Liver (tissue), 9 donors: ENCODE results near the gene GPBP1. TPM values are rescaled to one million over a fixed set of nuclear protein-coding genes. Genes with fewer than 3 reads are reported as not detected.

Experiments used
- DNase-seq: peaks from one replicate; pipeline ENCODE4 v3.0.0-alpha.2; 2017; ENCODE audit warnings: low spot score
- H3K27ac ChIP-seq, 2 donors: one replicate each; pipeline ENCODE4 v1.7.0; 2013; ENCODE audit warnings: inconsistent platforms in 2 of 2, low read length in 2 of 2, control low read depth in 1 of 2, low read depth in 1 of 2, mild to moderate bottlenecking in 1 of 2
- H3K27me3 ChIP-seq, 4 donors: one replicate each; pipeline versions ENCODE4 v1.6.1 to v1.7.0; 2013; ENCODE audit warnings: low read length in 3 of 4, inconsistent platforms in 1 of 4, mild to moderate bottlenecking in 1 of 4, moderate library complexity in 1 of 4; ENCODE audit not compliant: control insufficient read depth in 4 of 4, insufficient read depth in 4 of 4
- H3K36me3 ChIP-seq, 4 donors: one replicate each; pipeline versions ENCODE4 v1.6.1 to v1.7.0; 2013; ENCODE audit warnings: low read length in 3 of 4, mild to moderate bottlenecking in 3 of 4, low read depth in 1 of 4, moderate library complexity in 1 of 4; ENCODE audit not compliant: control insufficient read depth in 4 of 4, insufficient read depth in 3 of 4
- H3K4me1 ChIP-seq, 4 donors: one replicate each; pipeline versions ENCODE4 v1.6.1 to v1.7.0; 2013; ENCODE audit warnings: low read length in 3 of 4, mild to moderate bottlenecking in 3 of 4, moderate library complexity in 1 of 4; ENCODE audit not compliant: control insufficient read depth in 4 of 4, insufficient read depth in 4 of 4
- H3K4me3 ChIP-seq, 3 donors: one replicate each; pipeline versions ENCODE4 v1.6.1 to v1.7.0; 2013; ENCODE audit warnings: low read length in 3 of 3, control low read depth in 1 of 3, low read depth in 1 of 3, mild to moderate bottlenecking in 1 of 3
- H3K9ac ChIP-seq, 2 donors: one replicate each; pipeline ENCODE4 v1.7.0; 2013; ENCODE audit warnings: low read length in 2 of 2, mild to moderate bottlenecking in 2 of 2, moderate library complexity in 2 of 2, control low read depth in 1 of 2, low read depth in 1 of 2
- H3K9me3 ChIP-seq, 4 donors: one replicate each; pipeline versions ENCODE4 v1.6.1 to v1.7.0; 2013; ENCODE audit warnings: low read length in 3 of 4; ENCODE audit not compliant: control insufficient read depth in 4 of 4
- ATF3 ChIP-seq: IDR thresholded peaks from 2 replicates; pipeline ENCODE4 v1.6.1; 2016; ENCODE audit warnings: antibody characterized with exemption
- FOXA1 ChIP-seq: IDR thresholded peaks from 2 replicates; pipeline ENCODE4 v1.6.1; 2016; ENCODE audit warnings: antibody characterized with exemption
- FOXA2 ChIP-seq: IDR thresholded peaks from 2 replicates; pipeline ENCODE4 v1.6.1; 2016; ENCODE audit warnings: antibody characterized with exemption
- GABPA ChIP-seq, 2 donors: IDR thresholded peaks in 1 of 2; conservative IDR thresholded peaks in 1 of 2; 2 replicates each; pipeline ENCODE4 v1.6.1; 2016; ENCODE audit warnings: antibody characterized with exemption in 2 of 2, mild to moderate bottlenecking in 1 of 2, moderate library complexity in 1 of 2
- HNF4A ChIP-seq, 2 donors: conservative IDR thresholded peaks; 2 replicates each; pipeline ENCODE4 v1.6.1; 2016; ENCODE audit warnings: antibody characterized with exemption in 2 of 2, mild to moderate bottlenecking in 2 of 2
- HNF4G ChIP-seq: IDR thresholded peaks from 2 replicates; pipeline ENCODE4 v1.6.1; 2016; ENCODE audit warnings: antibody characterized with exemption
- JUND ChIP-seq, 2 donors: IDR thresholded peaks; 2 replicates each; pipeline ENCODE4 v1.6.1; 2016; ENCODE audit warnings: antibody characterized with exemption in 2 of 2
- NR2F2 ChIP-seq: IDR thresholded peaks from 2 replicates; pipeline ENCODE4 v1.6.1; 2016; ENCODE audit warnings: antibody characterized with exemption
- RAD21 ChIP-seq, 2 donors: IDR thresholded peaks; 2 replicates each; pipeline ENCODE4 v1.6.1; 2016; ENCODE audit warnings: antibody characterized with exemption in 2 of 2, mild to moderate bottlenecking in 2 of 2
- RXRA ChIP-seq, 2 donors: IDR thresholded peaks; 2 replicates each; pipeline ENCODE4 v1.6.1; 2017 to 2018; ENCODE audit warnings: antibody characterized with exemption in 2 of 2, mild to moderate bottlenecking in 1 of 2
- SP1 ChIP-seq: IDR thresholded peaks from 2 replicates; pipeline ENCODE4 v1.6.1; 2018; ENCODE audit warnings: antibody characterized with exemption, mild to moderate bottlenecking
- TAF1 ChIP-seq: conservative IDR thresholded peaks from 2 replicates; pipeline ENCODE4 v1.6.1; 2016; ENCODE audit warnings: antibody characterized with exemption, mild to moderate bottlenecking
- YY1 ChIP-seq: IDR thresholded peaks from 2 replicates; pipeline ENCODE4 v1.6.1; 2016; ENCODE audit warnings: antibody characterized with exemption, mild to moderate bottlenecking
- ZBTB33 ChIP-seq: IDR thresholded peaks from 2 replicates; pipeline ENCODE4 v1.6.1; 2016; ENCODE audit warnings: antibody characterized with exemption
- WGBS: extraction: QIAGEN DNeasy Blood & Tissue Kit; methylation state at CpG from one replicate; pipeline ENCODE4 v1.1.7; 2013; 5-methylcytosine and 5-hydroxymethylcytosine counted together
- polyA plus RNA-seq, 2 donors: library from polyadenylated mRNA; stranded (reverse) in 1 of 2; unstranded in 1 of 2; fragments of 200-250 nt in 1 of 2; fragments of >200 nt in 1 of 2; fragmentation: Nextera tagmentation in 1 of 2; extraction: Ambion mirVana in 1 of 2; gene quantifications; one replicate each; pipeline versions ENCODE4 v1.2.1 to v1.2.3, GENCODE V29; 2013 to 2015
- total RNA-seq, 2 donors: library from RNA; depleted of rRNA; stranded (reverse); fragments of >200 nt; gene quantifications; one replicate each; pipeline ENCODE4 v1.2.3, GENCODE V29; 2014
- TF ChIP-seq, protein P1 (sequence below): IDR thresholded peaks from 2 replicates; pipeline ENCODE4 v1.6.1; 2016; ENCODE audit warnings: antibody characterized with exemption
- donor health status: healthy.
- donor health status: healthy.
- donor health status: healthy.
- donor health status: healthy.
- donor health status: healthy.

GPBP1 gene
- total and polyA plus RNA-seq, 4 donors = 13.6 to 30.8 (median 24.6) TPM

GRCh38 chr5:57189515-57189914 is 15.7 kb downstream of the GPBP1 start:
- H3K4me1 ChIP-seq = peaks cover 8 to 24% (median 16%) of the 10 kb centered on the region in 4 donors
- no peaks in the 10 kb centered on the region for H3K9me3 ChIP-seq
- no peak overlapping the region for H3K9ac ChIP-seq
- H3K27me3 ChIP-seq = no peaks in the 10 kb centered on the region
- no peak overlapping the region for H3K27ac ChIP-seq
- DNase-seq = no peak
- 88% methylated on average over 3 of the region's 3 CpGs for WGBS
- peaks cover 0 to 3% (median 2%) of the 10 kb centered on the region in 4 donors for H3K36me3 ChIP-seq
- TF ChIP-seq HNF4A (conservative IDR thresholded peaks at IDR 0.05) (no peak), HNF4G (no peak)
- no peak overlapping the region for H3K4me3 ChIP-seq

DNA sequence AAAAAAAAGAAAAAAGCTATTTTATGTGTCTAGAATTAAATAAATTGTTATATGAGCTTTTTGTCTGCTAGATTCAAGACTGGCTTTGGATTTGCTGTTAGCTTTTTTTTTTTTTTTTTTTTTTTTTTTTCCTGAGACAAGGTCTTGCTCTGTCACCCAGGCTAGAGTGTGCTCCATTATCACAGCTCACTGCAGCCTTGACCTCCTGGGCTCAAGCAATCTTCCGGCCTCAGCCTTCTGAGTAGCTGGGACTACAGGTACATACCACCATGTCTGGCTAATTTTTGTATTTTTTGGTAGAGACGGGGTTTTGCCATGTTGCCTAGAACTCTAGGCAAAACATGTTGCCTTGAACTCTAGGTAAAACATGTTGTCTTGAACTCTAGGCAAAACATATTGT is 16.7 kb downstream of the GPBP1 start:
- WGBS = 94% methylated on average over 2 of the region's 2 CpGs
- no peak for TF ChIP-seq TAF1
- TF ChIP-seq, protein P1, sequence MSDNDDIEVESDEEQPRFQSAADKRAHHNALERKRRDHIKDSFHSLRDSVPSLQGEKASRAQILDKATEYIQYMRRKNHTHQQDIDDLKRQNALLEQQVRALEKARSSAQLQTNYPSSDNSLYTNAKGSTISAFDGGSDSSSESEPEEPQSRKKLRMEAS = no peak
- H3K9ac ChIP-seq = no peak overlapping the region
- H3K27me3 ChIP-seq = no peaks in the 10 kb centered on the region
- peaks cover 3 to 22% (median 13%) of the 10 kb centered on the region in 4 donors for H3K4me1 ChIP-seq
- peaks cover 0 to 3% (median 3%) of the 10 kb centered on the region in 4 donors for H3K36me3 ChIP-seq
- H3K4me3 ChIP-seq = no peak overlapping the region
- no peak for DNase-seq
- no peaks in the 10 kb centered on the region for H3K9me3 ChIP-seq
- H3K27ac ChIP-seq = no peak overlapping the region

- Histone ChIP-seq H3K27ac (no peak overlapping the region), H3K27me3 (no peaks in the 10 kb centered on the region), H3K36me3 (peaks cover 0 to 3% (median 3%) of the 10 kb centered on the region in 4 donors), H3K4me3 (no peak overlapping the region), H3K9me3 (no peaks in the 10 kb centered on the region), H3K9ac (no peak overlapping the region), H3K4me1 (peaks cover 3 to 17% (median 12%) of the 10 kb centered on the region in 4 donors)
- DNase-seq = no peak
- TF ChIP-seq FOXA1 = no peak
- no peak for TF ChIP-seq FOXA2
- TF ChIP-seq SP1 = no peak
- no peak for TF ChIP-seq GABPA (IDR thresholded peaks at IDR 0.05 in 1 of 2, conservative IDR thresholded peaks at IDR 0.05 in 1 of 2)
- TF ChIP-seq JUND (IDR thresholded peaks at IDR 0.05) = no peak
- no peak for TF ChIP-seq TAF1
- no peak for TF ChIP-seq HNF4A (conservative IDR thresholded peaks at IDR 0.05)
- no peak for TF ChIP-seq ATF3
- no peak for TF ChIP-seq RAD21 (IDR thresholded peaks at IDR 0.05)
- TF ChIP-seq NR2F2 = no peak
- TF ChIP-seq RXRA (IDR thresholded peaks at IDR 0.05) = no peak
- no peak for TF ChIP-seq YY1
- no peak for TF ChIP-seq HNF4G
- no peak for TF ChIP-seq ZBTB33
- TF ChIP-seq, protein P1 = no peak
- 93% methylated on average over 5 of the region's 5 CpGs for WGBS
These were observed 17.3 kb downstream of the GPBP1 start for GRCh38 chr5:57191163-57191562.
